CD4-positive, CD25-positive, alpha-beta regulatory T cell (primary cell): ENCODE measurements around the gene TCFL5. TPM values are rescaled to one million over a fixed set of nuclear protein-coding genes. Genes with fewer than 3 reads are reported as not detected.

ENCODE experiments used
- ATAC-seq, 2 donors: fragments of 150-1000 bp; cut with Tn5 transposase; one replicate each; pipeline ENCODE4 v1.10.0; 2021; ENCODE audit warnings: low read depth in 2 of 2, moderate number of reproducible peaks in 2 of 2, moderate library complexity in 1 of 2
- DNase-seq, 3 donors: peaks; one replicate each; pipeline versions ENCODE4 v3.0.0 to v3.0.0-alpha.2; 2012 to 2022; ENCODE audit warnings: mixed read lengths in 1 of 3
- H3K27ac ChIP-seq: one replicate; pipeline ENCODE4 v1.7.0; 2013; ENCODE audit warnings: mild to moderate bottlenecking, low read length; ENCODE audit not compliant: insufficient read depth, poor library complexity, severe bottlenecking
- H3K27me3 ChIP-seq: one replicate; pipeline ENCODE4 v1.7.0; 2013; ENCODE audit warnings: low read length; ENCODE audit not compliant: control insufficient read depth, insufficient read depth
- H3K36me3 ChIP-seq: one replicate; pipeline ENCODE4 v1.7.0; 2013; ENCODE audit warnings: mild to moderate bottlenecking, low read length, moderate library complexity; ENCODE audit not compliant: control insufficient read depth, insufficient read depth
- H3K4me1 ChIP-seq: 2 replicates; pipeline ENCODE4 v1.7.0; 2013; ENCODE audit warnings: mild to moderate bottlenecking, low read length; ENCODE audit not compliant: insufficient read depth, control insufficient read depth, poor library complexity, severe bottlenecking
- H3K4me3 ChIP-seq: one replicate; pipeline ENCODE4 v1.7.0; 2013; ENCODE audit warnings: low read depth, mild to moderate bottlenecking, low read length, moderate library complexity
- H3K9me3 ChIP-seq, 2 experiments: 1 replicate in 1 of 2; 2 replicates in 1 of 2; pipeline ENCODE4 v1.7.0; 2013; ENCODE audit warnings: low read length in 2 of 2, mild to moderate bottlenecking in 1 of 2, moderate library complexity in 1 of 2; ENCODE audit not compliant: control insufficient read depth in 2 of 2
- H3K27ac Mint-ChIP-seq, 3 donors: one replicate each; pipeline ENCODE4 v1.8.0; 2020 to 2022; ENCODE audit warnings: mild to moderate bottlenecking in 3 of 3, mixed read lengths in 3 of 3, moderate library complexity in 2 of 3
- H3K27me3 Mint-ChIP-seq: one replicate; pipeline ENCODE4 v1.8.0; 2022; ENCODE audit warnings: mild to moderate bottlenecking, mixed read lengths
- H3K36me3 Mint-ChIP-seq: one replicate; pipeline ENCODE4 v1.8.0; 2020; ENCODE audit warnings: mixed read lengths
- H3K4me1 Mint-ChIP-seq, 4 donors: one replicate each; pipeline ENCODE4 v1.8.0; 2020 to 2022; ENCODE audit warnings: mixed read lengths in 4 of 4, mild to moderate bottlenecking in 1 of 4
- H3K4me3 Mint-ChIP-seq, 4 donors: one replicate each; pipeline ENCODE4 v1.8.0; 2020 to 2022; ENCODE audit warnings: mild to moderate bottlenecking in 4 of 4, mixed read lengths in 4 of 4, moderate library complexity in 3 of 4
- H3K9me3 Mint-ChIP-seq, 7 donors: one replicate each; pipeline ENCODE4 v1.8.0; 2020 to 2022; ENCODE audit warnings: mixed read lengths in 7 of 7, mild to moderate bottlenecking in 3 of 7, moderate library complexity in 2 of 7
- polyA plus RNA-seq, 4 donors: library from polyadenylated mRNA; unstranded; fragments of 300-500 nt; fragmentation: Illumina TruSeq; gene quantifications; one replicate each; pipeline ENCODE4 v1.2.3, GENCODE V29; 2021
- total RNA-seq: library from RNA; stranded (reverse); gene quantifications from one replicate; pipeline ENCODE4 v1.2.3, GENCODE V29; 2022

Gene TCFL5
- total RNA-seq: 3.8 TPM
- 1 to 10 TPM in 2 of 4 donors, under 1 TPM in 2; 0.53 to 1.2 (median 1.1) TPM for polyA plus RNA-seq

- peaks cover 0 to 4% (median 0%) of the 10 kb centered on the region in 7 donors for H3K9me3 Mint-ChIP-seq
- peak; percentile 87 to 88 for ATAC-seq
- peak within 1 kb of the TSS; percentile 61 to 83 (median 78) for H3K4me3 Mint-ChIP-seq
- H3K27me3 Mint-ChIP-seq: peaks cover 16% of the 10 kb centered on the region
- H3K36me3 Mint-ChIP-seq: peaks cover 8% of the 10 kb centered on the region
- no peaks in the 10 kb centered on the region for H3K9me3 ChIP-seq
- peaks cover 6 to 22% (median 9%) of the 10 kb centered on the region in 4 donors for H3K4me1 Mint-ChIP-seq
- peak within 1 kb of the TSS; percentile 47 for H3K27ac ChIP-seq
- peaks cover 7% of the 10 kb centered on the region for H3K36me3 ChIP-seq
- peak within 1 kb of the TSS; percentile 27 to 80 (median 29) for H3K27ac Mint-ChIP-seq
- H3K27me3 ChIP-seq: peaks cover 2% of the 10 kb centered on the region
- H3K4me1 ChIP-seq: peaks cover 17% of the 10 kb centered on the region
- DNase-seq: peak; percentile 86 to 92 (median 88)
- H3K4me3 ChIP-seq: no peak within 1 kb of the TSS
Measured at GRCh38 chr20:62861726-62862336, at the start of gene TCFL5. TSS of gene TCFL5 (minus strand) at chr20:62861822. CDS start at chr20:62861670, 152 bp downstream.

- Mint-ChIP-seq H3K36me3 (peaks cover 41% of the 10 kb centered on the region), H3K9me3 (no peaks in the 10 kb centered on the region), H3K27me3 (no peaks in the 10 kb centered on the region), H3K27ac (peak overlapping the region in 2 of 3 donors; percentile 7 to 48), H3K4me3 (no peak overlapping the region), H3K4me1 (peaks cover 19 to 59% (median 29%) of the 10 kb centered on the region in 4 donors)
- DNase-seq (no peak), ATAC-seq (no peak)
- H3K4me1 ChIP-seq: peaks cover 21% of the 10 kb centered on the region
- no peak overlapping the region for H3K27ac ChIP-seq
- no peaks in the 10 kb centered on the region for H3K27me3 ChIP-seq
- H3K4me3 ChIP-seq: no peak overlapping the region
- H3K36me3 ChIP-seq: peaks cover 80% of the 10 kb centered on the region
- no peaks in the 10 kb centered on the region for H3K9me3 ChIP-seq
Measured at GRCh38 chr20:62910777-62911497, 49.3 kb upstream of the TCFL5 start.

- DNase-seq (no peak), ATAC-seq (no peak)
- Histone ChIP-seq H3K36me3 (peaks cover 87% of the 10 kb centered on the region), H3K4me1 (peaks cover 16% of the 10 kb centered on the region), H3K4me3 (no peak overlapping the region), H3K27ac (no peak overlapping the region), H3K27me3 (no peaks in the 10 kb centered on the region), H3K9me3 (no peaks in the 10 kb centered on the region)
- H3K4me3 Mint-ChIP-seq: peak overlapping the region in 1 of 4 donors; percentile 31
- peaks cover 45% of the 10 kb centered on the region for H3K36me3 Mint-ChIP-seq
- H3K27me3 Mint-ChIP-seq: no peaks in the 10 kb centered on the region
- H3K4me1 Mint-ChIP-seq: peaks cover 13 to 53% (median 24%) of the 10 kb centered on the region in 4 donors
- peaks cover 0 to under 1% (median 0%) of the 10 kb centered on the region in 7 donors for H3K9me3 Mint-ChIP-seq
- peak overlapping the region in 2 of 3 donors; percentile 7 to 48 for H3K27ac Mint-ChIP-seq
Measured at GRCh38 chr20:62910217-62910766, 48.7 kb upstream of the TCFL5 start.

- no peak for DNase-seq
- H3K27ac ChIP-seq: no peak overlapping the region
- peaks cover 96% of the 10 kb centered on the region for H3K36me3 ChIP-seq
- H3K9me3 ChIP-seq: no peaks in the 10 kb centered on the region
- no peak for ATAC-seq
- no peaks in the 10 kb centered on the region for H3K27me3 ChIP-seq
- Mint-ChIP-seq H3K36me3 (peaks cover 51% of the 10 kb centered on the region), H3K4me1 (peaks cover 8 to 44% (median 19%) of the 10 kb centered on the region in 4 donors), H3K9me3 (peaks cover 0 to 1% (median 0%) of the 10 kb centered on the region in 7 donors), H3K27ac (no peak overlapping the region), H3K4me3 (peak overlapping the region in 1 of 4 donors; percentile 34), H3K27me3 (no peaks in the 10 kb centered on the region)
- H3K4me1 ChIP-seq: peaks cover 6% of the 10 kb centered on the region
- H3K4me3 ChIP-seq: no peak overlapping the region
Measured at GRCh38 chr20:62908971-62909791, 47.6 kb upstream of the TCFL5 start.

- DNase-seq: peak; percentile 24 to 36 (median 34)
- no peaks in the 10 kb centered on the region for H3K4me1 ChIP-seq
- H3K27ac Mint-ChIP-seq: peak overlapping the region in 1 of 3 donors; percentile 52
- ATAC-seq: peak; percentile 56 to 58
- H3K4me1 Mint-ChIP-seq: peaks cover 8 to 32% (median 14%) of the 10 kb centered on the region in 4 donors
- H3K9me3 ChIP-seq: no peaks in the 10 kb centered on the region
- H3K36me3 Mint-ChIP-seq: peaks cover 47% of the 10 kb centered on the region
- H3K4me3 Mint-ChIP-seq: peak overlapping the region in 1 of 4 donors; percentile 40
- no peaks in the 10 kb centered on the region for H3K27me3 ChIP-seq
- H3K27me3 Mint-ChIP-seq: no peaks in the 10 kb centered on the region
- no peak overlapping the region for H3K4me3 ChIP-seq
- H3K36me3 ChIP-seq: peaks cover 95% of the 10 kb centered on the region
- H3K9me3 Mint-ChIP-seq: peaks cover 0 to 1% (median 0%) of the 10 kb centered on the region in 7 donors
- peak overlapping the region; percentile 20 for H3K27ac ChIP-seq
Measured at GRCh38 chr20:62907384-62908317, 46.0 kb upstream of the TCFL5 start.

GRCh38 chr20:62906647-62907375 lies 45.2 kb upstream of the TCFL5 start:
- Mint-ChIP-seq H3K27ac (no peak overlapping the region), H3K4me1 (peaks cover 8 to 27% (median 11%) of the 10 kb centered on the region in 4 donors), H3K4me3 (no peak overlapping the region), H3K27me3 (no peaks in the 10 kb centered on the region), H3K9me3 (peaks cover 0 to 1% (median 0%) of the 10 kb centered on the region in 7 donors), H3K36me3 (peaks cover 47% of the 10 kb centered on the region)
- Histone ChIP-seq H3K9me3 (no peaks in the 10 kb centered on the region), H3K4me1 (no peaks in the 10 kb centered on the region), H3K27me3 (no peaks in the 10 kb centered on the region), H3K36me3 (peaks cover 93% of the 10 kb centered on the region), H3K27ac (no peak overlapping the region), H3K4me3 (no peak overlapping the region)
- DNase-seq (no peak), ATAC-seq (no peak)
